ENCODE measurements around the gene CXCR1.

- no peak for TF ChIP-seq CTCF (IDR thresholded peaks at IDR 0.05)
- no peak for TF ChIP-seq POLR2A (IDR thresholded peaks at IDR 0.05)
Observed at GRCh38 chr2:218184331-218184730, 17.6 kb upstream of the CXCR1 start.
